ENCODE data around the gene GALNT2. TPM values are rescaled to one million over a fixed set of nuclear protein-coding genes. Genes with fewer than 3 reads are reported as not detected.

GALNT2 gene
- total RNA-seq, 4 donors from 2014 or later: 50.7 to 85.0 (median 71.8) TPM

DNA sequence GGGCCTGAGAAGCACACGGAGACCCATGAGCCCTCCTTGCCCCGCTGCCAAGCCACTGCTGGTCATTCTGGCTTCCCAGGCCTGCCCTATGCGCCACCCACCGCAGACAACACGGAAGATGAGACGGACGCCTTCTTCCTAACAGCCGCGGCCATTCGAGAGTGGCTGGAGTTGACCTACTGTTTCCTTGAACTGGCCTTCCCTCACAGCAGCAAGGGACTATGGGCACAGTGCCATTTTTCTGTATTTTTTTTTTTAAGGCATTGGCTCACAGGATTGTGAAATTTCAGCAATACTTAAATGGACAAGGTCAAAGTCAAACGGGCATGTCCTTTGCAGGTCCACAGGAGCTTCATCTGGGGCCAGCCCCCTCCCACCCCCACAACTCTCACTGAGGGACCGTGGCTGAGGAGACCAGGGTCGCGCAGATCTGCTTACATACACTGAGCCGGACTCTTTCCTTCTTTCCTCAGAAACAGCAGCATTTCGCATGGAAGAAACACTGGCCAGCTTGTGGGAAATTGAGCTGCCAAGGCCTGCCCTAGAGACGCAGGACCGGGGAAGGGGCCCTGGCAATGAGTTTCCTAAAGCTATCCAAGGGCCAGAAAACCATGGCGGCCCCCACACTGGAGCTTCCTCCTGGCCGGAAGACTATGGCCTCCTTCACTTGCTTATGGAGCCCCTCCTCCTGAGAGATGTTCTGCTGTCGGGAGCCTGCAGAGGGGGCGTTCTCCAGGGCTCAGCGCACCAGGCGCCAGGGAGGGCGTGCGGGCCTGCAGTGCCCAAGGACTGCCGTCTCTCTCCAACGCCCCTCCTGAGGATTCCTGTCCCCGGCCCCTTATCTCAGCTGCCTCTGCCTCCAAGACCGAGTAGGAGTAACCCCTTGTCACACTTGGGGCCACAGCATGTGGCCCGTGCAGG is 260.2 kb downstream of the GALNT2 start:
- no peak for ATAC-seq (ENCODE audit: low FRiP score)
- DNase-seq (ENCODE audit: low spot score): no peak
- TF ChIP-seq, protein P1, sequence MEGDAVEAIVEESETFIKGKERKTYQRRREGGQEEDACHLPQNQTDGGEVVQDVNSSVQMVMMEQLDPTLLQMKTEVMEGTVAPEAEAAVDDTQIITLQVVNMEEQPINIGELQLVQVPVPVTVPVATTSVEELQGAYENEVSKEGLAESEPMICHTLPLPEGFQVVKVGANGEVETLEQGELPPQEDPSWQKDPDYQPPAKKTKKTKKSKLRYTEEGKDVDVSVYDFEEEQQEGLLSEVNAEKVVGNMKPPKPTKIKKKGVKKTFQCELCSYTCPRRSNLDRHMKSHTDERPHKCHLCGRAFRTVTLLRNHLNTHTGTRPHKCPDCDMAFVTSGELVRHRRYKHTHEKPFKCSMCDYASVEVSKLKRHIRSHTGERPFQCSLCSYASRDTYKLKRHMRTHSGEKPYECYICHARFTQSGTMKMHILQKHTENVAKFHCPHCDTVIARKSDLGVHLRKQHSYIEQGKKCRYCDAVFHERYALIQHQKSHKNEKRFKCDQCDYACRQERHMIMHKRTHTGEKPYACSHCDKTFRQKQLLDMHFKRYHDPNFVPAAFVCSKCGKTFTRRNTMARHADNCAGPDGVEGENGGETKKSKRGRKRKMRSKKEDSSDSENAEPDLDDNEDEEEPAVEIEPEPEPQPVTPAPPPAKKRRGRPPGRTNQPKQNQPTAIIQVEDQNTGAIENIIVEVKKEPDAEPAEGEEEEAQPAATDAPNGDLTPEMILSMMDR (IDR thresholded peaks at IDR 0.05): no peak

DNA sequence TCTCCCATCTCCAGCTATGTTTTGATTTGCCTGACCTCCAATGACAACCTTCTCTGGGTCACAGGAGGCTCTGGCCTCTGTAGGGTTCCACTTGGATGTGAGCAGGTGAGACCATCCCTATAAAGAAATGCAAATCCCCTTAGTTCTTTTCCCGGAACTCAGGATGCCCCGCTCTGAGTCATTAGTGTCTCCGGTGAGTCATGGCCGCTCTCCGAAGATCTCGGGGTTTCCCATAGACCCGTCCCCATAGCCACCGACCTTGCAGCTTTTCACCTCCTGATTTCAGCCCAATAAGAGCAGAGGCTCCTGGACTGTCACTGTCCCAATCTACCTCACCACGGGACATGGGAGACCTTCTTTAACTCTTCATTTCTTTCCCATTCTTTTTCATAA is 260.9 kb downstream of the GALNT2 start:
- ATAC-seq (ENCODE audit: low FRiP score) (no peak), DNase-seq (ENCODE audit: low spot score) (no peak)
- TF ChIP-seq, protein P1 (IDR thresholded peaks at IDR 0.05): no peak

DNA sequence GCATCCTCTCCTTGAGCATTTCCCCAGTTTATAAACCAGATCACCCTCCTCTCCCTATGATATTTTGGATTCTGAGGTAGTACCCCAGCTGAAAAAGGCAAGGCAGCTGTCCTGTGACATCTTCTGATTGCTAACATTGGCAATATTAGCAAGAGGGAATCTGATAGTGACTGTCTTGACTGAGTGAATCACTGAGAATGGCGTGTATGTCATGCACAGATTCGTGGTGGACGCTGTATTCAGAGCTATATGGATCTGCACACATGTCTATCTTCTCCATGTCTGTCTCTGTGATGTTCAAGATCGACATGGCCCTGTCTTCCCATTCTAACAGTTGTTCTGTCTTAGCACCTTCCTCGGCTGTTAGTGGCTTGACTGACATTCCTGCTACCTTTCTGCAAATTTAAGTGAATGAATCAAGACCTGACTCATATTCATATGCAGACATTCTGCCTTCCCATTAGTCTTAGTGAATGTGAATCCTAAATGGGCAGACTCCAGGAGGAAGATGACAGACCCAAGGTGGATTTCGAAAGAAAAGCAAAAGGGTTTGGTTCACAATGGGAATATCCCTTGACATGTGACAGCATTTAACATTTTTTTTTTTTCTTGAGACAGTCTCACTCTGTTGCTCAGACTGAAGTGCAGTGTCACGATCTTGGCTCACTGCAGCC is 261.4 kb downstream of the GALNT2 start:
- DNase-seq (ENCODE audit: low spot score) (no peak), ATAC-seq (ENCODE audit: low FRiP score) (no peak)
- TF ChIP-seq, protein P1 (IDR thresholded peaks at IDR 0.05): no peak

DNA sequence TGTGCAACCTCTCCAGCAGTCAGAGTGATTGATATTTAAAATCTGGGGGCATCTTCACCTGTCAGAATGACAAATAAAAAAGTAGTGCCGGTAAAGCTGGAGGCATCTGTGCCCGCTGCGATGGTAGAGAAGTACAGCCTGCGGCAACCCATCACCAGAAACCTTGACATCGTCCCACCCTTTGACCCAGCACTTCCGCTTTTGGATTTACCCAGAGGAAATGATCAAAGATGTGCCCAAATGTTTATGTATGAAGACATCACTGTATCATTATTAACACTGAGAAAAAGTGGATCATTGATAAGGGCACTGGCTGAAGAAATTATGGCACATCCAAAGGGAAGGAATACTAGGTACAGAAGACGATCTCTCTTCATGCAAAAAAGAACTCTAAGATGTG is 263.1 kb downstream of the GALNT2 start:
- no peak for ATAC-seq (ENCODE audit: low FRiP score)
- no peak for DNase-seq (ENCODE audit: low spot score)
- TF ChIP-seq, protein P1 (IDR thresholded peaks at IDR 0.05): no peak

Data from omental fat pad (tissue), 4 donors.